Calu3 (cell line): ENCODE results near the gene AFAP1. TPM values are rescaled to one million over a fixed set of nuclear protein-coding genes. Genes with fewer than 3 reads are reported as not detected.
A peak's percentile ranks its signal among the peaks of the same experiment; 100 is the strongest.

Source experiments
- BruUV-seq: library from RNA; stranded (reverse); fragments of 400-500 nt; replicated peaks from 2 replicates; lab custom pipeline; 2021; lab: Mats Ljungman, UMichigan
- CTCF ChIA-PET: fragments of 300-600 bp; sonication (Branson Sonifier 250); formaldehyde crosslinking; loops from one replicate; lab custom pipeline; 2022; ENCODE audit warnings: antibody characterized with exemption; lab: Charles Lee
- DNase-seq: peaks from one replicate; pipeline ENCODE4 v3.0.0; 2022
- H3K27ac Mint-ChIP-seq: one replicate; pipeline ENCODE4 v1.8.0; 2022; ENCODE audit warnings: mixed read lengths; ENCODE audit not compliant: unreplicated experiment
- H3K27me3 Mint-ChIP-seq: one replicate; pipeline ENCODE4 v1.8.0; 2022; ENCODE audit warnings: mixed read lengths; ENCODE audit not compliant: unreplicated experiment
- H3K36me3 Mint-ChIP-seq: one replicate; pipeline ENCODE4 v1.8.0; 2022; ENCODE audit warnings: mild to moderate bottlenecking, moderate library complexity, mixed read lengths; ENCODE audit not compliant: insufficient read depth, unreplicated experiment
- H3K4me1 Mint-ChIP-seq: one replicate; pipeline ENCODE4 v1.8.0; 2022; ENCODE audit warnings: mild to moderate bottlenecking, low read depth, mixed read lengths; ENCODE audit not compliant: unreplicated experiment
- H3K4me3 Mint-ChIP-seq: one replicate; pipeline ENCODE4 v1.8.0; 2022; ENCODE audit warnings: mild to moderate bottlenecking, low read depth, moderate library complexity, mixed read lengths; ENCODE audit not compliant: unreplicated experiment
- H3K9me3 Mint-ChIP-seq: one replicate; pipeline ENCODE4 v1.8.0; 2022; ENCODE audit warnings: low read depth, mixed read lengths; ENCODE audit not compliant: unreplicated experiment
- intact Hi-C: fragments of 100-400 bp; cut with micrococcal nuclease; formaldehyde crosslinking; loops from one replicate; pipeline ENCODE4 v1.10.0; 2022; ENCODE audit not compliant: unreplicated experiment
- total RNA-seq: library from RNA; stranded (reverse); gene quantifications from 2 replicates; pipeline ENCODE4 v1.2.3, GENCODE V29; 2022
- TF ChIP-seq, protein P1 (sequence below): fragments of 200-600 bp; IDR thresholded peaks from one replicate; pipeline ENCODE4 v1.8.0; 2022; ENCODE audit warnings: antibody characterized with exemption; ENCODE audit not compliant: unreplicated experiment

Gene AFAP1
- total RNA-seq, 1 experiment from 2014 or later, result 40.1 TPM

DNA sequence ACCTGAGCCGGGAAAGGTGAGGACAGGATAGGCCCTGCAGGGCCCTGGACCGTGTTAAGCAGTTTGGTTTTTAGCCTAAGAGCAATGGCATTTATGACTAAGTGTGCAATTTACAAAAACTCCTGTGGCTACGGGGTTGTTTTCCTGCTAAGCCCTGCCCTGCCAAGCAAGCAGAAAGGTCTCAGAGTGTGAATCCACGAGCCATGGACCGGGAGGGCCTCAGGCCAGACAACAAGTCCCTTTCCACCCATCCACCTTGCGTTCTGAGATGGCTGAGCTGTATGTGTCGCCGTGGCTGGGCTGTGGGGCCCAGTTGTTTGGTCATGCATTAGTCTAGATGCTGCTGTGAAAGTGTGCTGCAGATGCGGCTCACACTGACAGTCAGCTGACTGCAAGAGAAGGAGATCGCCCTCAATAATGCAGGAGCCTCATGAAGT lies 33.9 kb upstream of the AFAP1 start:
- Mint-ChIP-seq H3K4me3 (no peak overlapping the region), H3K27ac (peak overlapping the region; percentile 92), H3K36me3 (peaks cover 53% of the 10 kb centered on the region), H3K9me3 (no peaks in the 10 kb centered on the region), H3K4me1 (peaks cover 57% of the 10 kb centered on the region), H3K27me3 (no peaks in the 10 kb centered on the region)
- intact Hi-C loops, result loop anchor here (5.0 kb wide), 1 partner anchor 36 kb away; the partner anchor contains the start of gene AFAP1
- no peak for DNase-seq
- no TSS peak for BruUV-seq
- TF ChIP-seq, protein P1, sequence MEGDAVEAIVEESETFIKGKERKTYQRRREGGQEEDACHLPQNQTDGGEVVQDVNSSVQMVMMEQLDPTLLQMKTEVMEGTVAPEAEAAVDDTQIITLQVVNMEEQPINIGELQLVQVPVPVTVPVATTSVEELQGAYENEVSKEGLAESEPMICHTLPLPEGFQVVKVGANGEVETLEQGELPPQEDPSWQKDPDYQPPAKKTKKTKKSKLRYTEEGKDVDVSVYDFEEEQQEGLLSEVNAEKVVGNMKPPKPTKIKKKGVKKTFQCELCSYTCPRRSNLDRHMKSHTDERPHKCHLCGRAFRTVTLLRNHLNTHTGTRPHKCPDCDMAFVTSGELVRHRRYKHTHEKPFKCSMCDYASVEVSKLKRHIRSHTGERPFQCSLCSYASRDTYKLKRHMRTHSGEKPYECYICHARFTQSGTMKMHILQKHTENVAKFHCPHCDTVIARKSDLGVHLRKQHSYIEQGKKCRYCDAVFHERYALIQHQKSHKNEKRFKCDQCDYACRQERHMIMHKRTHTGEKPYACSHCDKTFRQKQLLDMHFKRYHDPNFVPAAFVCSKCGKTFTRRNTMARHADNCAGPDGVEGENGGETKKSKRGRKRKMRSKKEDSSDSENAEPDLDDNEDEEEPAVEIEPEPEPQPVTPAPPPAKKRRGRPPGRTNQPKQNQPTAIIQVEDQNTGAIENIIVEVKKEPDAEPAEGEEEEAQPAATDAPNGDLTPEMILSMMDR, result no peak
- CTCF ChIA-PET, result interaction anchor here (0.7 to 1.2 kb wide), 2 partner anchors 164 to 174 kb away, joined by 3 read pairs; no protein-coding TSS in a partner anchor

DNA sequence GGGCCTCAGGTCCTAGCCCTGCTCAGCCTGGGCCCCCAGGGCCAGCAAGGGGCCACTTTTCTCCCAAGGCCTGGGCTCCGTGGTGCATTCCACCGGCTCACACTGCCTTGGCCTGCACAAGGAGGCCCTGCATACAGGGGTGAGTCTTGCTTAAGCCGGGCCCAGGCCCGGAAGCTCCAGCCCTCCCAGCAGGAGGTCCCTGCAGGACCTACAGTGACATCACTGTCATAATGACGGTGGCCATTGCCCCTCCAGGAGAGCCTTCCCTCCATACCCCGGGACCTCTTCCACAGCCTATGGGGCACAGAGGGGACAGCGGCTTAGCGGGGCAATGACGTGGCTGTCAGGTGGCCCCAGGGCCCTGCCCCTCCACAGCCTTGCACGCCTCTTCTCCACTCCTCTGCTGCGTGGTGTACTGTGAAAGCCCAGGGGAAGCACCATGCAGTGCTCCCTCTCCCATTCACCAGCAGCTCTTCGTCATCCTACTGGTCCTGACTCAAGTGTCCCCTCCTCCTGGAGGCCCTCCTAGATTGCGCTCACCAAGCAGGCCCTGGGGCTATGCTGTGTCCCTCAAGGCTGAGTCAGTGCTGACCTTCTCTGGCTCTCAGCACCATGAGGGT lies 32.3 kb upstream of the AFAP1 start:
- peaks cover 58% of the 10 kb centered on the region for H3K36me3 Mint-ChIP-seq
- intact Hi-C loops, result loop anchor here (5.0 kb wide), 1 partner anchor 35 kb away; the partner anchor contains the start of gene AFAP1
- TF ChIP-seq, protein P1, result no peak
- no TSS peak for BruUV-seq
- no peaks in the 10 kb centered on the region for H3K9me3 Mint-ChIP-seq
- peak overlapping the region; percentile 92 for H3K27ac Mint-ChIP-seq
- peak; percentile 68 for DNase-seq
- CTCF ChIA-PET, result interaction anchor here (0.6 to 1.2 kb wide), 2 partner anchors 9 to 167 kb away, joined by 3 read pairs; no protein-coding TSS in a partner anchor
- peaks cover 61% of the 10 kb centered on the region for H3K4me1 Mint-ChIP-seq
- peak overlapping the region; percentile 75 for H3K4me3 Mint-ChIP-seq
- H3K27me3 Mint-ChIP-seq, result no peaks in the 10 kb centered on the region

DNA sequence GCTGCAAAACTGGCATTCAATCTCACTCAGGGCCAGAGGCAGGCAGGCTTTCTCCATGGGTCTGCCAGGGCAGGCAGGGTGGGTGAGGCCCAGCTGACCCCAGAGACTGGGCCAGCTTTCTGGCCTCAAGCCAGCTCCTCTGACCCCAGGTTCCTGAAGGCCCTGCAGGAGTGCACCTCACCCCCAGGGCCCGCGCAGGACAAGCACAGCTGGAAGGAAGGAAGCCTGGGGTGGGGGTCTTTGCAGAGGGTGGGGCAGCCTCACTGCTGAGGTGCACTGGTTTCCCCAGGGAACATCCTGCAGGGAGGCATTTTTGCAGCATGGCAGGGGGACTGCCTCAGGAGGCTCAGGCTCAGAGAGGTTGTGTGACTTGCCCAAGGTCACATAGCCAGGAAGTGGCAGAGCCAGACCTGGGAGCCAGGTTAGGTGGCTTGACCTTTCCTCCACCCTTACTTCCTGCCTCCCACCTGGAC lies 31.5 kb upstream of the AFAP1 start:
- Mint-ChIP-seq H3K4me1 (peaks cover 61% of the 10 kb centered on the region), H3K4me3 (peak overlapping the region; percentile 75), H3K27me3 (no peaks in the 10 kb centered on the region), H3K27ac (peak overlapping the region; percentile 92), H3K9me3 (no peaks in the 10 kb centered on the region), H3K36me3 (peaks cover 53% of the 10 kb centered on the region)
- TSS peak; percentile 12 for BruUV-seq
- TF ChIP-seq, protein P1, result no peak
- CTCF ChIA-PET, result interaction anchor here (0.6 to 1.2 kb wide), 3 partner anchors 10 to 65 kb away, joined by 3 read pairs; no protein-coding TSS in a partner anchor
- intact Hi-C loops, result loop anchor here (5.0 kb wide), 1 partner anchor 34 kb away; the partner anchor contains the start of gene AFAP1
- no peak for DNase-seq

DNA sequence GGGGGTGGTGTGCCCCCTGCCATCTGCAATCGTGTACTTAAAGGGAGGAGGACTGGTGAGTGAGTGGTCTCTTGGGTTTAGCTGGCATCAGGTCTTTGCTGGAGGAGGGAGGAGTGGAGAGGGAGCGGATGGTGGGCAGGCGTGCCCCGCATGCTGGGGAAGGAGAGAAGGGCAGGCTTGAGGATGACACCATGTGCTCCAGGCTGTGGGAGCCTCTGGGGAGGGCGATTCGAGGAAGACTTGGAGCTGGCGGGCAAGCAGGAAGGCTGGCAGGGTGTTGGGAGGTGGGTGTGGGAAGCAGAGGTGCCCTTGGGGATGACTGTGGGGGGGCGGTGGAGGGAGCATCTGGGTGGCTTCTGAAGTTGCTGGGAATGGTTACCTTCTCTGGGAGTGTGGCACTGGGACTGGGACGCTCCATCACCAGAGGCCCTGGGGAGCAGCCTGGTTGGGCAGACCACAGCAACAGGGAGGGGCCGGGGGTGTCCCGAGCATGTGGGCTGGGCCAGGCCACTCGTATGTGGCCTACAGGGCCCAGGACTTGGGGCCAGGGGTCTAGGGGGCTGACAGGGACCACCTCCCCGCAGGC lies 30.8 kb upstream of the AFAP1 start:
- H3K36me3 Mint-ChIP-seq, result peaks cover 50% of the 10 kb centered on the region
- peaks cover 65% of the 10 kb centered on the region for H3K4me1 Mint-ChIP-seq
- DNase-seq, result peak; percentile 51
- no TSS peak for BruUV-seq
- CTCF ChIA-PET, result interaction anchor here (0.8 to 1.4 kb wide), 3 partner anchors 8 to 33 kb away, joined by 3 read pairs; no protein-coding TSS in a partner anchor
- no peaks in the 10 kb centered on the region for H3K9me3 Mint-ChIP-seq
- H3K27ac Mint-ChIP-seq, result peak overlapping the region; percentile 92
- intact Hi-C loops, result loop anchor here (5.0 kb wide), 1 partner anchor 33 kb away; the partner anchor contains the start of gene AFAP1
- TF ChIP-seq, protein P1, result no peak
- peak overlapping the region; percentile 75 for H3K4me3 Mint-ChIP-seq
- no peaks in the 10 kb centered on the region for H3K27me3 Mint-ChIP-seq
